GM11168 (cell line): ENCODE results near the gene PCDHA5.
"Not testable (repeated sequence)": the region's sequence is repeated elsewhere in the genome, so short reads cannot be mapped to it uniquely, and the experiment has no call there.

Source experiments
- in situ Hi-C: fragments of 300-500 bp; cut with MboI; formaldehyde crosslinking; loops from one replicate; pipeline ENCODE4 v1.12.0; 2022; ENCODE audit warnings: low sequenced_read_pairs; ENCODE audit not compliant: unreplicated experiment

Gene PCDHA5

DNA sequence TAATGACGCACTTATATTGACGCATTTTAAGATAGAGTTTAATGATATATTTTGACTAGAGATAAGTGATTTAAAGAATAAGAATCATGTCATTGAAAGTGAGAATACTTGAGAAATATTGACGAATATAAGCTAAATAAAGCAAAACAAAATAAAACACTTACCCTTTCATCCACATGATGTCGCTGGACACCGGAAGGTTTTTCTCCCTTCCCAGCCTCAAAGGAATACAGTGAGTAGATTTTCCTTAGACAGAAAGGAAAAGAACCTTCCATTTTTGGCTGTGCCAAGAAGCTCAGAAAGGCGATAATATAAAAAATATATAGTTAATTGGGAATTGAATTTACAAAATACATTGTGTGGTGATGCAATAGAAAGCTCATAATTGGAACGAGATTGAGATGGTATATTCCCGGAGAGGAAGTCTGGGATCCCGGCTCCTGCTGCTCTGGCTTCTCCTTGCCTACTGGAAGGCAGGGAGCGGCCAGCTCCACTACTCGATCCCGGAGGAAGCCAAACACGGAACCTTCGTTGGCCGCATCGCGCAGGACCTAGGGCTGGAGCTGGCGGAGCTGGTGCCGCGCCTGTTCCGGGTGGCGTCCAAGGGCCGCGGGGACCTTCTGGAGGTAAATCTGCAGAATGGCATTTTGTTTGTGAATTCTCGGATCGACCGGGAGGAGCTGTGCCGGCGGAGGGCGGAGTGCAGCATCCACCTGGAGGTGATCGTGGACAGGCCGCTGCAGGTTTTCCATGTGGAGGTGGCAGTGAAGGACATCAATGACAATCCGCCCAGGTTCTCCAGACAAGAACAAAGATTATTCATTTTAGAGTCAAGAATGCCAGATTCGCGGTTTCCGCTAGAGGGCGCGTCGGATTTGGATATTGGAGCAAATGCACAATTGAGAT, at the start of gene PCDHA5:
PCDHA5 (plus strand) TSS at position 239 of the 906 bp plus-strand sequence.
- in situ Hi-C loops: no loop called here

DNA sequence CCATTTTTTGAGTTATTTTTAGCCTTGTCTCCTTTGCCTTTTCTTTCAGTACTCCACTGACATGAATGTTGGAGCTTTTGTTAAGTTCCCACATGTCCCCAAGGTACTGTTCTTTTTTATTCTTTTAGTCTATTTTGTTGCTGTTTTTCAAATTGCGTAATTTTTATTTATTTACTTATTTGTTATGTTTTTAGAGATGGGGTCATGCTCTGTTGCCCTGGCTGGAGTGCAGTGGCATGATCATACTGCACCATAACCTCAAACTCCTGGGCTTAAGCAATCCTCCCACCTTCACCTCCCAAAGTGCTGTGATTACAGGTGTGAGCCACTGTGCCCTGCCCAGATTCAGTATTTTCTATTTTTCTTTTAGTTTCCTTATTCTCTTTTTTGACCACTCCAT, 40.9 kb upstream of the PCDHA5 start:
- in situ Hi-C loops: no loop called here

DNA sequence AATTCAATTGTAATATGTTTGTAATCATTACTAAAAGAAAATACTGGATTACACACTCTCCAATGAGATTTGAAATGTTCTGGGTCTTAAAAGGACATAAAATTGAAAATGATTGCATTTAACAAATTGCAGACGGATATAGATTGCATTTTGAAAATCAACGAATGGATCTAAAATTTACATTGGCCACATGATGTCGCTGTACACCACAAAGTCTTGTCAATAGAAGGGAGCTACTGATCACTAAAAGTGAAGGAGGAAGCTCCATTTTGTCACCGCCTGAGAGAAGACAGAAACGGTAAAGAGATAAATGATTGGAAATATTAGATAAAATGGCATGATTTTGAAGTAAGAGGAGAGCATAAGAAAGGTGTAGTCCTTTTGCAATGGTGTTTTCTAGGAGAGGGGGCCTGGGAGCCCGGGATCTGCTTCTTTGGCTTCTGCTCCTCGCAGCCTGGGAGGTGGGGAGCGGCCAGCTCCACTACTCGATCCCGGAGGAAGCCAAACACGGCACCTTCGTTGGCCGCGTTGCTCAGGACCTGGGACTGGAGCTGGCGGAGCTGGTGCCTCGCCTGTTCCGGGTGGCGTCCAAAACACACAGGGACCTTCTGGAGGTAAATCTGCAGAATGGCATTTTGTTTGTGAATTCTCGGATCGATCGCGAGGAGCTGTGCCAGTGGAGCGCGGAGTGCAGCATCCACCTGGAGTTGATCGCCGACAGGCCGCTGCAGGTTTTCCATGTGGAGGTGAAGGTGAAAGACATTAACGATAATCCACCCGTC, 35.3 kb upstream of the PCDHA5 start, which contains the start of gene PCDHA1:
PCDHA1 (plus strand) TSS at position 236 of the 782 bp plus-strand sequence.
- in situ Hi-C loops: no loop called here

DNA sequence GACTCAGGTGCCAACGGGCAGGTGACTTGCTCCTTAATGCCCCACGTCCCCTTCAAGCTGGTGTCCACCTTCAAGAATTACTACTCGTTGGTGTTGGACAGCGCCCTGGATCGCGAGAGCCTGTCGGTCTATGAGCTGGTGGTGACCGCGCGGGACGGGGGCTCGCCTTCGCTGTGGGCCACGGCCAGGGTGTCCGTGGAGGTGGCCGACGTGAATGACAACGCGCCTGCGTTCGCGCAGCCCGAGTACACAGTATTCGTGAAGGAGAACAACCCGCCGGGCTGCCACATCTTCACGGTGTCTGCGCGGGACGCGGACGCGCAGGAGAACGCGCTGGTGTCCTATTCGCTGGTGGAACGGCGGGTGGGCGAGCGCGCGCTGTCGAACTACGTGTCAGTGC, 34.0 kb upstream of the PCDHA5 start:
- in situ Hi-C loops: not testable (repeated sequence)

DNA sequence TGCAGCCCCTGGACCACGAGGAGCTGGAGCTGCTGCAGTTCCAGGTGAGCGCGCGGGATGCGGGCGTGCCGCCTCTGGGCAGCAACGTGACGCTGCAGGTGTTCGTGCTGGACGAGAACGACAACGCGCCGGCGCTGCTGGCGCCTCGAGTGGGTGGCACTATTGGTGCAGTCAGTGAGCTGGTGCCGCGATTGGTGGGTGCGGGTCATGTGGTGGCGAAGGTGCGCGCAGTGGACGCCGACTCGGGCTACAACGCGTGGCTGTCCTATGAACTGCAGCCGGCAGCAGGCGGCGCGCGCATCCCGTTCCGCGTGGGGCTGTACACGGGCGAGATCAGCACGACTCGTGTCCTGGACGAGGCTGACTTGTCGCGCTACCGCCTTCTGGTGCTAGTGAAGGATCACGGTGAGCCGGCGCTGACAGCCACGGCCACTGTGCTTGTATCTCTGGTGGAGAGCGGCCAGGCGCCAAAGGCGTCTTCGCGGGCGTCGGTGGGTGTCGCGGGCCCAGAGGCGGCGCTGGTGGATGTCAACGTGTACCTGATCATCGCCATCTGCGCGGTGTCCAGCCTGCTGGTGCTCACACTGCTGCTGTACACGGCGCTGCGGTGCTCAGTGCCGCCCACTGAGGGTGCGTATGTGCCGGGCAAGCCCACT, 33.4 kb upstream of the PCDHA5 start:
- in situ Hi-C loops: not testable (repeated sequence)

DNA sequence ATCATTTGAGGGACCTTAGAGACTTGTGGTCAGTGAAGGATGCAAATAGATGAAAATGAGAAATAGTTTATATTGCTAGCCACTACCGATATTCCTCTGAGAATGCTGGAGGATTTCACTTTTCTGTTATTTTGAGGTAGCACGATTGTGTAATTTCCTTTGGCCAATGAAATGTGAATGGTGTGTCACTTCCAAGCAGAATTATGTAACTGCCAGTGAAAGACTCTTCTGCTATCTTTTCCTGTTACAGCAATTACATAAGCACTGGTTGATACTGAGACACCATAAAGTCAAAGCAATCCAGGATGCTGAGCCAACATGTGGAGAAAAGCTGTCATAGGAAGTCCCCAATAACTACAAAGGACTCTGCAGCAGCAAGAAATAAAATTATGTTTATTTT, 30.3 kb upstream of the PCDHA5 start:
- in situ Hi-C loops: no loop called here

DNA sequence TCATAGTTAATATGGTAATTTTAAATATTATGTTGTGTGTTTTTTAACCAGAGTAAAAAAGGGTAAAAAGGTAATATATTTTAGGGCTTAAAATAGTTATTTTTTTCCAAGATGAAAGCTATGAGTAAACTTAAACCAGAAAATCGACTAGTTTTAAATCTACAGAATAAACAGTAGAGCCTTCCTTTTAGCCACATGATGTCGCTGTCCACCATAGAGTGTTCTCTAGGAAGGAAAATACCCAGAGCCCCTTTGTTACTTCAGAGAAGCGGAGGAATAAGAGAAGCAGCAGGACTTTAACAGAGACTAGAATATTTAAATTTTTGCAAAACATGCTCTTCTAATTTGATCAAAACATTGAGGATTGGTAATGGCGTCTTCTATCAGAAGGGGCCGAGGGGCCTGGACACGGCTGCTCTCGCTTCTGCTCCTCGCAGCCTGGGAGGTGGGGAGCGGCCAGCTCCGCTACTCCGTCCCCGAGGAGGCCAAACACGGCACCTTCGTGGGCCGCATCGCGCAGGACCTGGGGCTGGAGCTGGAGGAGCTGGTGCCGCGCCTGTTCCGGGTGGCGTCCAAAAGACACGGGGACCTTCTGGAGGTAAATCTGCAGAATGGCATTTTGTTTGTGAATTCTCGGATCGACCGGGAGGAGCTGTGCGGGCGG, 26.7 kb upstream of the PCDHA5 start, which contains the start of gene PCDHA2:
PCDHA2 (plus strand) TSS at position 258 of the 664 bp plus-strand sequence.
- in situ Hi-C loops: no loop called here

DNA sequence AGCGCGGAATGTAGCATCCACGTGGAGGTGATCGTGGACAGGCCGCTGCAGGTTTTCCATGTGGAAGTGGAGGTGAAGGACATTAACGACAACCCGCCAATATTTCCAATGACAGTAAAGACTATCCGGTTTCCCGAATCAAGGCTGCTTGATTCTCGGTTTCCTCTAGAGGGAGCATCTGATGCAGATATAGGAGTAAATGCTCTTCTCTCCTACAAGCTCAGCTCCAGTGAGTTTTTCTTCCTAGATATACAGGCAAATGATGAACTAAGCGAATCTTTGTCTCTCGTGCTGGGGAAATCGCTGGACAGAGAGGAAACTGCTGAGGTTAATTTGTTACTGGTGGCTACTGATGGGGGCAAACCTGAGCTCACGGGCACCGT, 26.2 kb upstream of the PCDHA5 start:
- in situ Hi-C loops: no loop called here

DNA sequence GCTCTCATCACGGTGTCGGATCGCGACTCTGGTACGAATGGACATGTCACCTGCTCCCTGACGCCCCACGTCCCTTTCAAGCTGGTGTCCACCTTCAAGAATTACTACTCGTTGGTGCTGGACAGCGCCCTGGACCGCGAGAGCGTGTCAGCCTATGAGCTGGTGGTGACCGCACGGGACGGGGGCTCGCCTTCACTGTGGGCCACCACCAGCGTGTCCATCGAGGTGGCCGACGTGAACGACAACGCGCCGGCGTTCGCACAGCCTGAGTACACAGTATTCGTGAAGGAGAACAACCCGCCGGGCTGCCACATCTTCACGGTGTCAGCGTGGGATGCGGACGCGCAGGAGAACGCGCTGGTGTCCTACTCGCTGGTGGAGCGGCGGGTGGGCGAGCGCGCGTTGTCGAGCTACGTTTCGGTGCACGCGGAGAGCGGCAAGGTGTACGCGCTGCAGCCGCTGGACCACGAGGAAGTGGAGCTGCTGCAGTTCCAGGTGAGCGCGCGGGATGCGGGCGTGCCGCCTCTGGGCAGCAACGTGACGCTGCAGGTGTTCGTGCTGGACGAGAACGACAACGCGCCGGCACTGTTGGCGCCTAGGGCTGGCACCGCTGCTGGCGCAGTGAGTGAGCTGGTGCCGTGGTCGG, 25.2 kb upstream of the PCDHA5 start:
- in situ Hi-C loops: not testable (repeated sequence)

DNA sequence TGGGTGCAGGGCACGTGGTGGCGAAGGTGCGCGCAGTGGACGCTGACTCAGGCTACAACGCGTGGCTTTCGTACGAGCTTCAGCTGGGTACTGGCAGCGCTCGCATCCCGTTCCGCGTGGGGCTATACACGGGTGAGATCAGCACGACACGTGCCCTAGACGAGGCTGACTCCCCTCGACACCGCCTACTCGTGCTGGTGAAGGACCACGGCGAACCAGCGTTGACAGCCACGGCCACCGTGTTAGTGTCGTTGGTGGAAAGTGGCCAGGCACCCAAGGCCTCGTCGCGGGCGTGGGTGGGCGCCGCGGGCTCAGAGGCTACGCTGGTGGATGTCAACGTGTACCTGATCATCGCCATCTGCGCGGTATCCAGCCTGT, 24.7 kb upstream of the PCDHA5 start:
- in situ Hi-C loops: no loop called here

DNA sequence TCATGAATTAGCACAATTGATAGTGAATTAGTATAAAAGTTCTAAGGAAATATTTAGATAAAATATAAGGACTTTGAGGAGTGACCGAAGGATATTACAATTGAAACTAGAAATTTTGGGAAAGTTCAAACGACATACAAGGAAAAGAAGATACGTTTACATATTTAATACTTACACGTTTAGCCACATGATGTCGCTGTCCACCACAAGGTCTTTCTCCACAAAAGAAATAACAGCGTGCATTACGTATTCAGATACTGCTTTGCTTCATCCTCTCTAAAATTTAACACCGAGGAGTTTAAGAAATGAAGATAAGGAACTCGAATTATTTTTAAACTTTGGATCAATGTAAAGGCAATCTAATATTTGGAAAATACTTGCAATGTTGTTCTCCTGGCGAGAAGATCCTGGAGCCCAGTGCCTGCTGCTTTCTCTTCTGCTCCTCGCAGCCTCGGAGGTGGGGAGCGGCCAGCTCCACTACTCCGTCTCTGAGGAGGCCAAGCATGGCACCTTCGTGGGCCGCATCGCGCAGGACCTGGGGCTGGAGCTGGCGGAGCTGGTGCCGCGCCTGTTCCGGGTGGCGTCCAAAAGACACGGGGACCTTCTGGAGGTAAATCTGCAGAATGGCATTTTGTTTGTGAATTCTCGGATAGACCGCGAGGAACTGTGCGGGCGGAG, 20.5 kb upstream of the PCDHA5 start, which contains the start of gene PCDHA3:
PCDHA3 (plus strand) TSS at position 242 of the 678 bp plus-strand sequence.
- in situ Hi-C loops: no loop called here

DNA sequence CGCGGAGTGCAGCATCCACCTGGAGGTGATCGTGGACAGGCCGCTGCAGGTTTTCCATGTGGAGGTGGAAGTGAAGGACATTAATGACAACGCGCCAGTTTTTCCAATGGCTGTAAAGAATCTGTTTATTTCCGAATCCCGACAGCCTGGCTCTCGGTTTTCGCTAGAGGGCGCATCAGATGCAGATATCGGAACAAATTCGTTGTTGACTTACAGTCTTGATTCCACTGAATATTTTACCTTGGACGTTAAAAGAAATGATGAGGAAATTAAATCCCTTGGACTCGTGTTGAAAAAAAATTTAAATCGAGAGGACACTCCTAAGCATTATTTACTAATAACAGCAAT, 19.9 kb upstream of the PCDHA5 start:
- in situ Hi-C loops: no loop called here

DNA sequence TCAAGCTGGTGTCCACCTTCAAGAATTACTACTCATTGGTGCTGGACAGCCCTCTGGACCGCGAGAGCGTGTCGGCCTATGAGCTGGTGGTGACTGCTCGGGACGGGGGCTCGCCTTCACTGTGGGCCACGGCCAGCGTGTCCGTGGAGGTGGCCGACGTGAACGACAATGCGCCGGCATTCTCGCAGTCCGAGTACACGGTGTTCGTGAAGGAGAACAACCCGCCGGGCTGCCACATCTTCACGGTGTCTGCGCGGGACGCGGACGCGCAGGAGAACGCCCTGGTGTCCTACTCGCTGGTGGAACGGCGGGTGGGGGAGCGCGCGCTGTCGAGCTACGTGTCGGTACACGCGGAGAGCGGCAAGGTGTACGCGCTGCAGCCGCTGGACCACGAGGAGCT, 19.0 kb upstream of the PCDHA5 start:
- in situ Hi-C loops: not testable (repeated sequence)

DNA sequence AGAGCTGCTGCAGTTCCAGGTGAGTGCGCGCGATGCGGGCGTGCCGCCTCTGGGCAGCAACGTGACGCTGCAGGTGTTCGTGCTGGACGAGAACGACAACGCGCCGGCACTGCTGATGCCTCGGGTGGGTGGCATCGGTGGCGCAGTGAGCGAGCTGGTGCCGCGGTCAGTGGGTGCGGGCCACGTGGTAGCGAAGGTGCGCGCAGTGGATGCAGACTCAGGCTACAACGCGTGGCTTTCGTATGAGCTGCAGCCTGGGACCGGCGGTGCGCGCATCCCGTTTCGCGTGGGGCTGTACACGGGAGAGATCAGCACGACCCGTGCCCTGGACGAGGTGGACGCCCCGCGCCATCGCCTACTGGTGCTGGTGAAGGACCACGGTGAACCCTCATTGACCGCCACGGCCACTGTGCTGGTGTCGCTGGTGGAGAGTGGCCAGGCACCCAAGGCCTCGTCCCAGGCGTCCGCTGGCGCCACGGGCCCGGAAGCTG, 18.6 kb upstream of the PCDHA5 start:
- in situ Hi-C loops: no loop called here

DNA sequence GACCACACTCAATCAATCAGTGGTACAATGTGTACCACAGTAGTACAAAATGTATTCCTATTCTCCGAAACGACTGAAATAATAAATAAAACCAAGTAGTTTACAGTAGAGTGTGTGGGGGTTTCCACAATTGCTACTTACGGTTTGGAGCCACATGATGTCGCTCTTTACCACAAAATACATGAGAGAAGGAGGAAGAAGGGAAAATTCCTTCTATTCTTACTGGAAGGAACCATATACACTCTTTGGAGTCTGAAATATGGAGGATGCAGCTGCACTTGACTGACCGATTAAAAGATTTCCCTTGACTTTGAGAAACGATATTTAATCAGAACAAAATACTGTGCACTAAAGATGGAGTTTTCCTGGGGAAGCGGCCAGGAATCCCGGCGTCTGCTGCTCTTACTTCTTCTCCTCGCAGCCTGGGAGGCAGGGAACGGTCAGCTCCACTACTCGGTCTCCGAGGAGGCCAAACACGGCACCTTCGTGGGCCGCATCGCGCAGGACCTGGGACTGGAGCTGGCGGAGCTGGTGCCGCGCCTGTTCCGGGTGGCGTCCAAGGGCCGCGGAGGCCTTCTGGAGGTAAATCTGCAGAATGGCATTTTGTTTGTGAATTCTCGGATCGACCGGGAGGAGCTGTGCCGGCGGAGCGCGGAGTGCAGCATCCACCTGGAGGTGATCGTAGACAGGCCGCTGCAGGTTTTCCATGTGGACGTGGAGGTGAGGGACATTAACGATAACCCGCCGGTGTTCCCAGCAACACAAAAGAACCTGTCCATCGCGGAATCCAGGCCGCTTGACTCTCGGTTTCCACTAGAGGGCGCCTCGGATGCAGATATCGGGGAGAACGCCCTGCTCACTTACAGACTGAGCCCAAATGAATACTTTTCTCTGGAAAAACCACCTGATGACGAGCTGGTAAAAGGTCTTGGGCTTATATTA, 14.3 kb upstream of the PCDHA5 start, which contains the start of gene PCDHA4:
PCDHA4 (plus strand) TSS at position 235 of the 942 bp plus-strand sequence.
- in situ Hi-C loops: no loop called here

DNA sequence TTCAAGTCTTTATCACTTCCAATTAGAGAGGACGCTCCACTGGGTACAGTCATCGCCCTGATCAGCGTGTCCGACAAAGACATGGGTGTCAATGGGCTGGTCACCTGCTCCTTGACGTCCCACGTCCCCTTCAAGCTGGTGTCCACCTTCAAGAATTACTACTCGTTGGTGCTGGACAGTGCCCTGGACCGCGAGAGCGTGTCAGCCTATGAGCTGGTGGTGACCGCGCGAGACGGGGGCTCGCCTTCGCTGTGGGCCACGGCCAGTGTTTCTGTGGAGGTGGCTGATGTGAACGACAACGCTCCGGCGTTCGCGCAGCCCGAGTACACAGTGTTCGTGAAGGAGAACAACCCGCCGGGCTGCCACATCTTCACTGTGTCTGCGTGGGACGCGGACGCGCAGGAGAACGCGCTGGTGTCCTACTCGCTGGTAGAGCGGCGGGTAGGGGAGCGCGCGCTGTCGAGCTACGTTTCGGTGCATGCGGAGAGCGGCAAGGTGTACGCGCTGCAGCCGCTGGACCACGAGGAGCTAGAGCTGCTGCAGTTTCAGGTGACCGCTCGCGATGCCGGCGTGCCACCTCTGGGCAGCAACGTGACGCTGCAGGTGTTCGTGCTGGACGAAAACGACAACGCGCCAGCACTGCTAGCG, 13.0 kb upstream of the PCDHA5 start:
- in situ Hi-C loops: not testable (repeated sequence)

DNA sequence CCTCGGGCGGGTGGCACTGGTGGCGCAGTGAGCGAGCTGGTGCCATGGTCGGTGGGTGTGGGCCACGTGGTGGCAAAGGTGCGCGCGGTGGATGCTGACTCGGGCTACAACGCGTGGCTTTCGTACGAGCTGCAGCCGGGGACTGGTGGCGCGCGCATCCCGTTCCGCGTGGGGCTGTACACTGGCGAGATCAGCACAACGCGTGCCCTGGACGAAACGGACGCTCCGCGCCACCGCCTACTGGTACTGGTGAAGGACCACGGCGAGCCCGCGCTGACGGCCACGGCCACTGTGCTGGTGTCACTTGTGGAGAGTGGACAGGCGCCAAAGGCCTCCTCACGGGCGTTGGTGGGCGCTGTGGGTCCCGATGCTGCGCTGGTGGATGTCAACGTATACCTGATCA, 12.5 kb upstream of the PCDHA5 start:
- in situ Hi-C loops: no loop called here
